Uterus (tissue), 4 donors: ENCODE results near the gene CACNG5. TPM values are rescaled to one million over a fixed set of nuclear protein-coding genes. Genes with fewer than 3 reads are reported as not detected.

Experiments
- DNase-seq, 2 donors: peaks; one replicate each; pipeline ENCODE4 v3.0.0-alpha.2; 2019 to 2020
- H3K27ac ChIP-seq, 2 donors: fragments of 200-600 bp; sonication (generic); 1 replicate in 1 of 2; 2 replicates in 1 of 2; pipeline ENCODE4 v1.5.1; 2016 to 2018
- H3K27me3 ChIP-seq, 2 donors: fragments of 200-600 bp; sonication (generic); one replicate each; pipeline ENCODE4 v1.5.1; 2018 to 2019; ENCODE audit warnings: control low read depth in 1 of 2
- H3K36me3 ChIP-seq, 2 donors: fragments of 200-600 bp; sonication (generic); one replicate each; pipeline ENCODE4 v1.5.1; 2019; ENCODE audit warnings: control low read depth in 1 of 2
- H3K4me1 ChIP-seq, 2 donors: fragments of 200-600 bp; sonication (generic); one replicate each; pipeline ENCODE4 v1.5.1; 2018 to 2019; ENCODE audit warnings: control low read depth in 1 of 2
- H3K4me3 ChIP-seq, 2 donors: fragments of 200-600 bp; sonication (generic); 1 replicate in 1 of 2; 2 replicates in 1 of 2; pipeline ENCODE4 v1.5.1; 2018 to 2019; ENCODE audit warnings: mild to moderate bottlenecking in 1 of 2
- H3K9me3 ChIP-seq, 2 donors: fragments of 200-600 bp; sonication (generic); one replicate each; pipeline ENCODE4 v1.5.1; 2019; ENCODE audit warnings: control low read depth in 1 of 2
- POLR2A ChIP-seq, 2 donors: fragments of 450-650 bp; IDR thresholded peaks; one replicate each; pipeline ENCODE4 v1.6.1; 2016; ENCODE audit warnings: antibody characterized with exemption in 2 of 2, mild to moderate bottlenecking in 1 of 2, moderate library complexity in 1 of 2
- intact Hi-C: fragments of 100-400 bp; cut with DNase I; formaldehyde crosslinking; loops from one replicate; pipeline ENCODE4 v1.15.1; 2023; ENCODE audit warnings: low total_unique reads
- total RNA-seq, 4 donors: library from RNA; depleted of rRNA in 3 of 4; stranded (reverse); fragments of >200 nt in 3 of 4; gene quantifications; one replicate each; pipeline versions ENCODE4 v1.1.0 to v1.2.4, GENCODE V29; 2014 to 2023
- TF ChIP-seq, protein P1 (sequence below), 4 experiments: fragments of 200-600 bp in 2 of 4; fragments of 450-650 bp in 2 of 4; sonication (generic) in 2 of 4; IDR thresholded peaks; one replicate each; pipeline ENCODE4 v1.5.1; 2016 to 2019; ENCODE audit warnings: antibody characterized with exemption in 4 of 4, mild to moderate bottlenecking in 2 of 4, moderate library complexity in 1 of 4
- donor health status: DM: yes; HTN: yes; CAD: no.

CACNG5 gene
- total RNA-seq, 4 donors from 2014 or later: 6.6 TPM; not detected in 3

DNA sequence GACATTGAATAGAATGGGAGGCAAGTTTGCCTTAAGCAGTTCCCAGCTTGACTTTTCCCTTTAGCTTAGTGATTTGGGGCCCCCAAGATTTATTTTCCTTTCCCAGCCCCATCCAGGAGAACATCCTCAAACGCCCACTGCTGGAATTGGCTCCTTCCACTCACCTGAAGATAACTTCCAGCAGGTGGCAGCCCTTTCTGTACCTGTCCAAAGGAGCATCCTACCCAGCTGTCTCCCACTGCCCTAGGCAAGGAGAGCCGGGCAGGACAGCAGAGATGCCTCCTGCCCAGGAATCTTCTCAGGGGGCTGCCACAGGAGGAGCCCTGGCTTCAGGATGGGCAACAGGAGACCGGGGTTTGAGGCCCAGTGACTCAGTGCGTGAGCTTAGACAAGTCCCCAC lies 6.4 kb downstream of the CACNG5 start:
- Histone ChIP-seq H3K36me3 (no peaks in the 10 kb centered on the region), H3K27me3 (no peaks in the 10 kb centered on the region), H3K4me3 (no peak overlapping the region), H3K27ac (no peak overlapping the region), H3K4me1 (no peaks in the 10 kb centered on the region), H3K9me3 (no peaks in the 10 kb centered on the region)
- DNase-seq: no peak
- no peak for TF ChIP-seq POLR2A (IDR thresholded peaks at IDR 0.05)
- TF ChIP-seq, protein P1, sequence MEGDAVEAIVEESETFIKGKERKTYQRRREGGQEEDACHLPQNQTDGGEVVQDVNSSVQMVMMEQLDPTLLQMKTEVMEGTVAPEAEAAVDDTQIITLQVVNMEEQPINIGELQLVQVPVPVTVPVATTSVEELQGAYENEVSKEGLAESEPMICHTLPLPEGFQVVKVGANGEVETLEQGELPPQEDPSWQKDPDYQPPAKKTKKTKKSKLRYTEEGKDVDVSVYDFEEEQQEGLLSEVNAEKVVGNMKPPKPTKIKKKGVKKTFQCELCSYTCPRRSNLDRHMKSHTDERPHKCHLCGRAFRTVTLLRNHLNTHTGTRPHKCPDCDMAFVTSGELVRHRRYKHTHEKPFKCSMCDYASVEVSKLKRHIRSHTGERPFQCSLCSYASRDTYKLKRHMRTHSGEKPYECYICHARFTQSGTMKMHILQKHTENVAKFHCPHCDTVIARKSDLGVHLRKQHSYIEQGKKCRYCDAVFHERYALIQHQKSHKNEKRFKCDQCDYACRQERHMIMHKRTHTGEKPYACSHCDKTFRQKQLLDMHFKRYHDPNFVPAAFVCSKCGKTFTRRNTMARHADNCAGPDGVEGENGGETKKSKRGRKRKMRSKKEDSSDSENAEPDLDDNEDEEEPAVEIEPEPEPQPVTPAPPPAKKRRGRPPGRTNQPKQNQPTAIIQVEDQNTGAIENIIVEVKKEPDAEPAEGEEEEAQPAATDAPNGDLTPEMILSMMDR (IDR thresholded peaks at IDR 0.05): no peak
- intact Hi-C loops: no loop called here

DNA sequence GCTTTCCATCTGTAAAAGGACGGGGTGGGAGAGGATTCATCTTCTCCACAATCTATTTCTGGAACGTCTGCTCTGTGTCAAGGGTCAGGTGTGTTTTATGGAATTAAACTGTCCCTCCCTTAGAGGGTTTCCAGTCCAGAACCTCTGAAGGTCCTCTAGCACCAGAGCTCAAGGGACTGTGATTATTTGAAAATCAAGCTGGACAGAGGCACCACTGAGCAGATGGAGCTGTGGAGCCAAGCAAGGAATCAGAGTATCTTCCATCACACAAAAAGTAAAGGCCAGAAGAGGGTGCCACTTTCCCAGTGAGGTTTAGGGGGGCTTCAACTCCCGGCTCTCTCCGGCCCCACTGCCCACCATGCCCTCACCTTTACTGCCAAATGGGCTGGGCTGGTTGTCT lies 6.8 kb downstream of the CACNG5 start:
- Histone ChIP-seq H3K36me3 (no peaks in the 10 kb centered on the region), H3K9me3 (no peaks in the 10 kb centered on the region), H3K27ac (no peak overlapping the region), H3K4me1 (no peaks in the 10 kb centered on the region), H3K27me3 (no peaks in the 10 kb centered on the region), H3K4me3 (no peak overlapping the region)
- no peak for DNase-seq
- intact Hi-C loops: no loop called here
- TF ChIP-seq, protein P1 (IDR thresholded peaks at IDR 0.05): no peak
- no peak for TF ChIP-seq POLR2A (IDR thresholded peaks at IDR 0.05)

DNA sequence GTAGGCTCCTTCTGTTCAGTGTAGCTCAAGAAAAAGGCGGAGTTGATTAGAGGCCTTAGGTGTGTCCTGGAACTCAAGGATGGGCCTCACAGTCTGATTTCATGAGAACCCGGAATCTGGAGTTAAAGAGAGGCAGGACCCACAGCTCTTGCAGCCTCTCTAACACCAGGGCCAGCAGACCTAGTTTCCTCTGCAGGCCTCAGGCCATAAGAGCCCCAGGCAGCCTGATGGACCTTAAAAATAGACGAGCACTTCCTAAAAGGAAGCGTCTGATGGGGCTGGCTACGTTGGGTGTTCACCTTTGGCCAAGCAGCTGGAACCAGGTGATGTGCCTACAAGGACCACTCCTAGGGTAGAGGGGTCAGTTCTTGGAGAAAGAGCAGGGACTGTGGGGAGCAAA lies 7.6 kb downstream of the CACNG5 start:
- H3K27ac ChIP-seq: no peak overlapping the region
- no peaks in the 10 kb centered on the region for H3K36me3 ChIP-seq
- H3K4me3 ChIP-seq: no peak overlapping the region
- no peaks in the 10 kb centered on the region for H3K4me1 ChIP-seq
- no peak for DNase-seq
- intact Hi-C loops: no loop called here
- H3K9me3 ChIP-seq: no peaks in the 10 kb centered on the region
- TF ChIP-seq, protein P1 (IDR thresholded peaks at IDR 0.05): no peak
- no peak for TF ChIP-seq POLR2A (IDR thresholded peaks at IDR 0.05)
- no peaks in the 10 kb centered on the region for H3K27me3 ChIP-seq

DNA sequence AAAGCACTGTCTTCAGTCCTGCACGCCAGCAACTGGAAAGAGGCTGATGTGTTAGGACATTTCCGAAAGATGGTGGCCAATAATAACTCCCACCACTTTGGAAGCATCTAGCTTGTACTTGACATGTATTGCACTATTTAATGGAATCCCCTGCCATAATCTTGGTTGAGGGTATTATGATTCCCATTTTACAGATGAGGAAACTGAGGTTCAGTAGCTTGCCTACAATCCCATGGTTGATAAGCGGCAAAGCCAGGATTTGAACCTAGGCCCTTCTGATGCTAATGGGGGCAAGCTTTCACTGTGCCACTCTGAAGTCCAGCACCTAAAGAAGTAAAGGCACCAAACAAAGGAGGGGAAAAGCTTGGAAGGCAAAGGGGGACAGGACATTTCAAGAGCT lies 8.0 kb downstream of the CACNG5 start:
- H3K36me3 ChIP-seq: no peaks in the 10 kb centered on the region
- no peaks in the 10 kb centered on the region for H3K27me3 ChIP-seq
- intact Hi-C loops: no loop called here
- H3K4me3 ChIP-seq: no peak overlapping the region
- no peaks in the 10 kb centered on the region for H3K9me3 ChIP-seq
- DNase-seq: no peak
- no peaks in the 10 kb centered on the region for H3K4me1 ChIP-seq
- H3K27ac ChIP-seq: no peak overlapping the region
- TF ChIP-seq, protein P1 (IDR thresholded peaks at IDR 0.05): no peak
- no peak for TF ChIP-seq POLR2A (IDR thresholded peaks at IDR 0.05)

DNA sequence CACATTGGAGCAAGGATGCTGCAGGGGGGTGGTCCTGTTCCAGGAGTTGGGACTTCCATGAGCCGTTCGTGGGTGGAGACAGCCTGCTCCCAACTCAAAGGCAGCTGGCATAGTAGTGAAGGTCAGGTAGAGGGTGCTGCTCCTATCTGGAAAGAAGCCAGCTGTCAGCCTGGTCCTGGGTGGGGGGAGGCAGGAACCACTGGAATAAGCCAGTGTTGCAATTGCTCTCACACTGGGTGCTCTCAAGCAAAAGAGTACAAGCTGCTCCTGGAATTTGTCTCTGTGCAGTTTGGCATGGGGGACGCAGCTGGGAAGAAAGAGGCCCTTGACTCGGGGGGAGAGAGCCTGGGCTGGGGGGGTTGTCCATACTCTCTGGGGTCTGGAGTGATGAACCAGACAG lies 8.7 kb downstream of the CACNG5 start:
- intact Hi-C loops: no loop called here
- H3K4me3 ChIP-seq: no peak overlapping the region
- no peaks in the 10 kb centered on the region for H3K4me1 ChIP-seq
- H3K27me3 ChIP-seq: no peaks in the 10 kb centered on the region
- no peak for DNase-seq
- no peaks in the 10 kb centered on the region for H3K9me3 ChIP-seq
- H3K27ac ChIP-seq: no peak overlapping the region
- H3K36me3 ChIP-seq: no peaks in the 10 kb centered on the region
- TF ChIP-seq POLR2A (IDR thresholded peaks at IDR 0.05): no peak
- TF ChIP-seq, protein P1 (IDR thresholded peaks at IDR 0.05): no peak
